WTC11 (cell line): ENCODE results near the gene ROBO2. TPM values are rescaled to one million over a fixed set of nuclear protein-coding genes. Genes with fewer than 3 reads are reported as not detected.

ENCODE experiments used
- ATAC-seq: fragments of 200-7000 bp; cut with Tn5 transposase; 2 replicates; pipeline ENCODE4 v1.10.0; 2021; ENCODE audit warnings: mild to moderate bottlenecking, moderate library complexity
- CTCF ChIA-PET: fragments of 300-600 bp; sonication (Branson Sonifier 250); formaldehyde crosslinking; loops from one replicate; lab custom pipeline; 2021; ENCODE audit warnings: antibody characterized with exemption; lab: Charles Lee
- POLR2A ChIA-PET: fragments of 350-600 bp; sonication (Branson Sonifier 250); formaldehyde crosslinking; loops from one replicate; lab custom pipeline; 2021; ENCODE audit warnings: antibody characterized with exemption; lab: Charles Lee
- DNase-seq: peaks from one replicate; pipeline ENCODE4 v3.0.0; 2021; ENCODE audit warnings: low spot score
- H3K27ac Mint-ChIP-seq: 2 replicates; pipeline ENCODE4 v1.8.0; 2021; ENCODE audit warnings: mixed read lengths
- H3K27me3 Mint-ChIP-seq: 2 replicates; pipeline ENCODE4 v1.8.0; 2021; ENCODE audit warnings: low read depth, mild to moderate bottlenecking, moderate library complexity, mixed read lengths
- H3K36me3 Mint-ChIP-seq: 2 replicates; pipeline ENCODE4 v1.8.0; 2021; ENCODE audit warnings: mixed read lengths
- H3K4me1 Mint-ChIP-seq: 2 replicates; pipeline ENCODE4 v1.8.0; 2022; ENCODE audit warnings: mixed read lengths
- H3K4me3 Mint-ChIP-seq: 2 replicates; pipeline ENCODE4 v1.8.0; 2021; ENCODE audit warnings: mild to moderate bottlenecking, moderate library complexity, mixed read lengths
- H3K9me3 Mint-ChIP-seq: 2 replicates; pipeline ENCODE4 v1.8.0; 2021; ENCODE audit warnings: mixed read lengths
- CDX4 ChIP-seq: fragments of 250-450 bp; sonication (Bioruptor Pico); IDR thresholded peaks from 2 replicates; pipeline ENCODE4 v1.9.0; 2021; ENCODE audit warnings: moderate library complexity, mild to moderate bottlenecking, inconsistent platforms, borderline replicate concordance
- CTCF ChIP-seq: fragments of 200-600 bp; IDR thresholded peaks from 2 replicates; pipeline ENCODE4 v1.8.0; 2022; ENCODE audit warnings: antibody characterized with exemption
- ELF4 ChIP-seq: sonication (generic); formaldehyde crosslinking; IDR thresholded peaks from 2 replicates; pipeline ENCODE4 v1.8.1; 2022; ENCODE audit warnings: low read depth, mild to moderate bottlenecking, moderate library complexity, missing genetic modification reagents
- EMX1 ChIP-seq: fragments of 250-450 bp; sonication (Bioruptor Pico); IDR thresholded peaks from 2 replicates; pipeline ENCODE4 v1.8.0; 2021; ENCODE audit warnings: mild to moderate bottlenecking
- FOXJ3 ChIP-seq: sonication (generic); formaldehyde crosslinking; IDR thresholded peaks from 2 replicates; pipeline ENCODE4 v1.9.0; 2021; ENCODE audit warnings: missing genetic modification reagents, mild to moderate bottlenecking, borderline replicate concordance
- FOXP1 ChIP-seq: sonication (generic); formaldehyde crosslinking; IDR thresholded peaks from 2 replicates; pipeline ENCODE4 v1.8.0; 2022; ENCODE audit warnings: missing genetic modification reagents, mild to moderate bottlenecking, moderate library complexity, borderline replicate concordance
- GABPB1 ChIP-seq: sonication (generic); formaldehyde crosslinking; IDR thresholded peaks from 2 replicates; pipeline ENCODE4 v1.8.1; 2023; ENCODE audit warnings: mild to moderate bottlenecking, missing genetic modification reagents
- GTF2I ChIP-seq: fragments of 250-450 bp; sonication (Bioruptor Pico); conservative IDR thresholded peaks from 2 replicates; pipeline ENCODE4 v1.4.0; 2021; ENCODE audit warnings: mild to moderate bottlenecking
- JUN ChIP-seq: sonication (generic); formaldehyde crosslinking; IDR thresholded peaks from 2 replicates; pipeline ENCODE4 v1.8.0; 2023; ENCODE audit warnings: mild to moderate bottlenecking, missing genetic modification reagents
- MLX ChIP-seq: sonication (generic); formaldehyde crosslinking; IDR thresholded peaks from 2 replicates; pipeline ENCODE4 v1.8.1; 2023; ENCODE audit warnings: mild to moderate bottlenecking, missing genetic modification reagents, moderate library complexity
- PRDM15 ChIP-seq: sonication (generic); formaldehyde crosslinking; IDR thresholded peaks from 2 replicates; pipeline ENCODE4 v1.8.0; 2022; ENCODE audit warnings: missing genetic modification reagents
- STAT6 ChIP-seq: sonication (generic); formaldehyde crosslinking; conservative IDR thresholded peaks from 2 replicates; pipeline ENCODE4 v1.8.1; 2023; ENCODE audit warnings: mild to moderate bottlenecking, low read depth, missing genetic modification reagents, moderate library complexity
- TCF7 ChIP-seq: sonication (generic); formaldehyde crosslinking; IDR thresholded peaks from 2 replicates; pipeline ENCODE4 v1.8.0; 2022; ENCODE audit warnings: mild to moderate bottlenecking, low read depth, missing genetic modification reagents, moderate library complexity
- USF1 ChIP-seq: sonication (generic); formaldehyde crosslinking; IDR thresholded peaks from 2 replicates; pipeline ENCODE4 v1.8.0; 2022; ENCODE audit warnings: mild to moderate bottlenecking, missing genetic modification reagents
- ZMAT4 ChIP-seq: fragments of 250-450 bp; sonication (Bioruptor Pico); IDR thresholded peaks from 2 replicates; pipeline ENCODE4 v1.9.0; 2021; ENCODE audit warnings: mild to moderate bottlenecking
- ZNF121 ChIP-seq: sonication (generic); formaldehyde crosslinking; IDR thresholded peaks from 2 replicates; pipeline ENCODE4 v1.8.0; 2023; ENCODE audit warnings: missing genetic modification reagents
- ZNF219 ChIP-seq: sonication (generic); formaldehyde crosslinking; IDR thresholded peaks from 2 replicates; pipeline ENCODE4 v1.8.0; 2023; ENCODE audit warnings: missing genetic modification reagents, mild to moderate bottlenecking, borderline replicate concordance
- ZNF317 ChIP-seq: sonication (generic); formaldehyde crosslinking; IDR thresholded peaks from 2 replicates; pipeline ENCODE4 v1.8.1; 2023; ENCODE audit warnings: low read depth, mild to moderate bottlenecking, moderate library complexity, missing genetic modification reagents, borderline replicate concordance
- ZNF416 ChIP-seq: fragments of 250-450 bp; sonication (Bioruptor Pico); IDR thresholded peaks from 2 replicates; pipeline ENCODE4 v1.9.0; 2021; ENCODE audit warnings: mild to moderate bottlenecking, inconsistent platforms
- total RNA-seq: library from RNA; stranded (reverse); gene quantifications from 3 replicates; pipeline ENCODE4 v1.2.3, GENCODE V29; 2021

Gene ROBO2
- total RNA-seq, 1 experiment from 2014 or later = 11.7 TPM

GRCh38 chr3:77093101-77093500 is 53.2 kb downstream of the ROBO2 start:
- H3K36me3 Mint-ChIP-seq = 0 out of 2 replicates have a peak, but pooled peaks cover 3% of the 10 kb centered on the region
- ChIA-PET CTCF (interaction anchor here (0.9 kb wide), 2 partner anchors 12 to 157 kb away, joined by 3 read pairs; no protein-coding TSS in a partner anchor), POLR2A (no interaction called here)
- H3K4me1 Mint-ChIP-seq = peaks cover 17% of the 10 kb centered on the region
- H3K9me3 Mint-ChIP-seq = no peaks in the 10 kb centered on the region
- H3K27me3 Mint-ChIP-seq = no peaks in the 10 kb centered on the region
- no peak overlapping the region for H3K4me3 Mint-ChIP-seq
- no peak for ATAC-seq
- TF ChIP-seq PRDM15 (CRISPR knock-in tag) = no peak
- TF ChIP-seq CDX4 = no peak
- TF ChIP-seq USF1 (CRISPR knock-in tag) = no peak
- no peak for TF ChIP-seq CTCF
- TF ChIP-seq EMX1 (CRISPR knock-in tag) = no peak
- TF ChIP-seq ZNF317 (CRISPR knock-in tag) = no peak
- TF ChIP-seq ELF4 (CRISPR knock-in tag) = no peak
- TF ChIP-seq TCF7 (CRISPR knock-in tag) = no peak
- TF ChIP-seq ZNF219 = no peak
- no peak for TF ChIP-seq ZMAT4 (CRISPR knock-in tag)
- no peak for TF ChIP-seq ZNF121
- TF ChIP-seq FOXJ3 = no peak
- no peak for TF ChIP-seq FOXP1
- no peak for TF ChIP-seq JUN (CRISPR knock-in tag)
- no peak for TF ChIP-seq STAT6 (CRISPR knock-in tag)
- no peak for TF ChIP-seq ZNF416
- TF ChIP-seq MLX (CRISPR knock-in tag) = no peak
- no peak for TF ChIP-seq GTF2I (CRISPR knock-in tag)
- no peak for TF ChIP-seq GABPB1 (CRISPR knock-in tag)
- no peak for DNase-seq
- no peak overlapping the region for H3K27ac Mint-ChIP-seq
